HG03469 (cell line): ENCODE measurements around the gene OXGR1.
A peak's percentile ranks its signal among the peaks of the same experiment; 100 is the strongest.
"Not testable (repeated sequence)": the region's sequence is repeated elsewhere in the genome, so short reads cannot be mapped to it uniquely, and the experiment has no call there.

Source experiments
- ATAC-seq: cut with Tn5 transposase; IDR thresholded peaks from one replicate; pipeline ENCODE4 v1.9.1; 2021; ENCODE audit warnings: mild to moderate bottlenecking, moderate library complexity, moderate number of reproducible peaks; ENCODE audit not compliant: unreplicated experiment

Gene OXGR1

DNA sequence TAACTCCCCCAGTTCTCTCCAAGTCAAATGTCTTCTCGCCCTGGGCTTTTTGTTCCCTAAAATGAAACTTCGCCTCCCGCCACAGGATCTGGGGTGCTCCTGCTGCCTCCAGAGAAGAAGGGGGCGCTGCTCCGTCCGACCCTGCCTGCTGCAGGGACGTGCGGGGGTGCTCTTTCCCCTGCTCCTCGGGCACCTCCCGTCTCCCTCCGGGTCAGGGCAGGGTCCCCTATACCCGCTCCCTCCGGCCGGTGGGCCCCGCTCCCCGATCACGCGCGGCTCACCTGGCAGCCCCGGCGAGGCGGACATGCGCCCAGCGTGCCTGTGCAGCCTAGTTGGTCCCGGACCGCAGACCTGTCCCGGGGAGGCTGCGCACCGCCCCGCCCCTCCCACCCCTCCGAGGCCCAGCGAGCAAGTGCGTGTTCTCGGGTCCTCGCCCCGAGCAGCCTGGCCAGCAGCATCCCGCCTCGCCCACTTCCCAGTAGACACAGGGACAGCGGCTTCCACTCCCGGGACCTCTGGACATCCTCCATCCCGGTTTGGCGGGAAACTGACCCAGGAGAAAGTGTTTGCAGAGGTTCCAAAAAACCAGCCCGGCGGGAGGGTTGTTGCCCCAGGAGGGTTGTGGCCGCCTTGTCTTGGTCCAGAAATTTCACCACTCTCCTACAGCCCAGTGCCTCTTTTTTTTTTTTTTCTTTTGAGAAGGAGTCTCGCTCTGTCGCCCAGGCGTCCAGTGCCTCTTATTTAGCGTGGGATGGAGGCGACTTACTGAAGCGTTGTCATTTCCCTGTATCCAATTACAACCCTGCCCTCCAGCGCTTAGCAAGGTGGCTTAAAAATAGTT lies at the start of gene OXGR1:
OXGR1 (minus strand) TSS at position 460 of the 841 bp plus-strand sequence. CDS start 6,717 bp downstream, outside the sequence.
- no peak for ATAC-seq

- no peak for ATAC-seq
These were observed 49.0 kb upstream of the OXGR1 start for GRCh38 chr13:97043302-97043701.

DNA sequence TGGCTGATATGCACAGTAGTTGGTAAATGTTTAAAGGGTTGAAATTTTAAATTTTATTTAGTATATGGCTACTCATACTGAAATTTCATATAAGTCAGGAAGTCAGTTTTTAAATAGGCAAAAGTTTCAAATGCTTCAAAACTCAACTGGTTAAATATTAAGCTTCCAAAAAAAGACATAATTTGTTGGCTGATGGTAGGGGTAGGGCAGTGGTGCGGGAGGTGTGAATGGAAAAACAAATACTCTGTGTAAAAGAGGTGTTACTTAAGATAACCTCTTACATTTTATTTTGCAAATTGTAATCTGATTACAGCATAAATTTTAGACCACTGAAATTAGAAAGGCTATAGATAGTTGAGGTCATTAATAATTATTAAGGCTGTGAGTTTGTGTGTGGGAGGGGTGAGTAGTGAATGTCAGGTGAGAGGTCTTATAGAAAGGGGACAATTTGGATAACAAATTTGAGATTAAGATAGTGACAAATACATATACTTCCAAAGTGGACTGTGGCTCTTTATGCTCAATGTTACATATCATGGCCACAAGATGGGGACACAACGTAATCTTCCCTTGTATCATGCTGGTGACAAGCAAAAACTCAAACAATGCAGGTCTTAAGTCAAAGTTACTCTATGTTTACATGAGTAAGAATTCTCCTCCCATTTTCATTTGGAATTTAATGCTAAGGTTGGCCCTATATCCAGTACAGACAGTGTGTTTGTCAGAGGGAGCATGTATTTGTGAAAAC lies 36.6 kb upstream of the OXGR1 start:
- ATAC-seq = no peak

DNA sequence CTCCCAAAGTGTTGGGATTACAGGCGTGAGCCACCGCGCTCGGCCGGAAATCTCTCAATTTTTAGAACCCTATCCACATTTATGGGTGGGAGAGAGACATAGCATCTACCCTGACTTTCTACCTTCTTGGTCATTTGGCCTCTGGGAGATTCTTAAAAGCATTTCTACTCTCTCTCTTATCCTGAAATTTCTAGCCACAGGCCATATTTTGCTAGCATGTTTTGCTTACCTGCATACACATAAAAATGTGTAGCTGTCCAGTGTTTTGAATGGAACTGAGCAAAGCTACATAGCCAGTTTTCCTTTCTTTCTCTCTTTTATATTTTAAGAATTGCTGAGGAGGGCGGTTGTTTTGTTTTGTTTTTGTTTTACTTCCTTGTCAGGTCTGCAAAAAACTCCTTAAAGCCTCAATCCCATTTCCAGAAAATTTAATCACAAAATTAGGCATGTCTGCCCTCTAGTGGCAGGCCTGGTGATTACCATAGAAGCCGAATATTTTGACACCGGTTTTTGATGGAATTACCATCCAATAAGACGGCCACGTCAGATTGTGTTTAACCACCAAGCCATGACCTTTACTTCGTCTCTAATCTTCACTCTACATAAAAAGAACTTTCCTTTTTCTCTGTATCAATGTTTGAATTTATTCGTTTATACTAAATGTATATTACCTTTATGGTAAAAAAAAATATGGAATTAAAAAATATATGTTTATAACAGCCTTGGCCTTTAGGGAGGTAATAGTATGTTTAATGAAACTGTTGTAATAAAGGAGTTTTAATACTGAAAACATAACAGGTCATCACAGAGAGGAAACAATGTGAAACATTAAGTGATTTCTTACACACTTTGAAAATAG lies 34.4 kb upstream of the OXGR1 start:
- ATAC-seq = peak; percentile 35

- ATAC-seq = no peak
These were observed 32.9 kb upstream of the OXGR1 start for GRCh38 chr13:97027162-97027554.

DNA sequence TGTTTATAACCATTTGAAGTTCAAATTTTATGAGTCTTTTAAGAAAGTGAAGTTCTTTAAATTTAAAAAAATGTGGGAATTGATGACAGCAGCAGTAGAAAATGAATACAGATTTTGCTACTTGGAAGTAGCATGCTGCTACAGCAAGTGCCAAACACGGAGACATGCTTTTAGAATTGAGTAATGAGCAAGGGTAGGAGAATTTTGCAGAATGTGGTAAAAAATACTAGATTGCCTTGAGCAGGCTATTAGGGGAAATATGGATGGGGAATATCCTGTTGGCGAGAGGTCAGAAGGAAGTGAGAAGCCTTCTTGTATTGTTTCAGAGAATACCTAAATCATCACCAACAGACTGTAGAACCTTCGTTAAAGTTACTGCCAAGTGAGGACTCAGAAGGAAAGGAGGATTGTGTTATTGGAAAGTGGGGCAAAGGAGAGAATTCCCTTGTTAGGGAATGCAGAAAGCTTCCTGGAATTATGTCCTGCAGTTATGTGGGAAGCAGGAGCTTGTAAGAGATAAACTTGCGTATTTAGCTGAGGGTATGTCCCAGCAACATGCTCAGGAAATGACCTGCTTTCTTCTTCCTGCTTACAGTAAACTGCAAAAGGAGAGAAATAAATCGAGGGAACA lies 32.4 kb upstream of the OXGR1 start:
- no peak for ATAC-seq

DNA sequence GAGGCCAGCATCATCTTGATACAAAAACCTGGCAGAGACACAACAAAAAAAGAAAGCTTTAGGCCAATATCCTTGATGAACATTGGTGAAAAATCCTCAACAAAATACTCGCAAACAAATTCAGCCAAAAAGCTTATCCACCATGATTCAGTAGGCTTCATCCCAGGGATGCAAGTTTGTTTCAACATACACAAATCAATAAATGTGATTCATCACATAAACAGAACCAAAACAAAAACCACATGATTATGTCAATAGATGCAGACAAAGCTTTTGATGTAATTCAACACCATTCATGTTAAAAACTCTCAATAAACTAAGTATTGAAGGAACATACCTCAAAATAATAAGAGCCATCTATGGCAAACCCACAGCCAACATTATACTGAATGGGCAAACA lies 29.5 kb upstream of the OXGR1 start:
- not testable (repeated sequence) for ATAC-seq

GRCh38 chr13:97023117-97023516 lies 28.8 kb upstream of the OXGR1 start:
- no peak for ATAC-seq

GRCh38 chr13:97021241-97021640 lies 27.0 kb upstream of the OXGR1 start:
- ATAC-seq = no peak

DNA sequence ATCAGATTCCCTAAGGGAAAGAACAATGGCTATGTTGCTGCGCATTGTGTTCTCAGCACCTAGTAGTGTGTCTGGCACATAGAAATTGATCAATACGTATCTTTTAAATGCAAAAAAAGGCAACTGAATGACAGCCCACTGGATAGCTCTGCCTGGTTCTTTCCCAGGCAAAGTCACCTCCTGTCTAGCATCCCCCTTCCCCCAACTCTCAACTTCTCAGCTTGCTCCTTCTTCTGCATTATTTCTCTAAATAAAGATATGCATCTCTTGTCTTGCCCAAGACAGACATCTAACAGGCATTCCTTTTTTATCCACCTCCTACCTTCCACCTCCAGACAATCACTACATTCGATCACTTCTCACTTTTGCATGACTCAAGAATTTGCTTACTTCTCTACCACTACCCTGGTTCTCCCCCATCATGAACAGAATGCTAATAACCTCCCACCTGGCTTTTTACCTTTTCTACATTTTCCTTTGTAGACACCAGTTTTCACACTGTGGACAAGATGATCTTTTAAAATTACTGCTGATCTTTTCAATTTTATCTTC lies 26.5 kb upstream of the OXGR1 start:
- no peak for ATAC-seq

DNA sequence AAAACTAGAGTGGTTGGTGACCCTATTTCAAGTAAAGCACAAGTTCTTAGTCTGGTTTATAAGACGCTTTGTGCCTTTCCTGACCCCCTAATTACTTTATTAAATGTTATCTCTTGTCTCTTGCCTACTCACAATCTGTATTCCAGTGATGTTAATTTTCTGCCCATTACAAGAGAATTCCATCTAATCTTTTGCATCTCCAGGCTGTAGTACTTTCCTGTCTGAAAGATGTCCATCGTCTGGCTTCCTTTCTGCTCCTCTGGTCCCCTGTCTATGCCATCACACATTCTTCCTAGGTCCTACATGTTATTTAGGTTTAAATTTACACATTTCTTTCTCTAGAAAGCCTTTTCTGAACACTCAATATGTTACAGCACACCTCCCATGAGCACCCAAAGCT lies 25.9 kb upstream of the OXGR1 start:
- ATAC-seq = no peak

DNA sequence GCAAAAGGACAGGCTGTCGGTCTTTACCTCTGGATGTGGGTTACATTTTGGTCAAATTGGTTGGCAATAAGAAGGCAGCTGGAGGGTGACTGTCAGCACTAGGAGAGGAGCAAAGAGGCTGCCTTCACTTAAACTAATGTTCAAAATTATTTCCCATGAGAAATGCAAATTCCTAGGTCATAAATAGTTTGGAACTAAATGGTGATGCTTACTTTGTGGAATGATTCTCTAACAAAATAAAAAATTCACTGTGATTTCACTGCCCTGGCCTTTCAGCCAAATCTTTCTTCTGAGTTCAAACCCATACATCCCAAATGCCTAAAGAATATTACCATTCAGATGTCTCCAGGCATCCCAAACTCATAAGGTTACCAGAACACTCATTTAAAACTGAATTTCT lies 25.0 kb upstream of the OXGR1 start:
- ATAC-seq = no peak

DNA sequence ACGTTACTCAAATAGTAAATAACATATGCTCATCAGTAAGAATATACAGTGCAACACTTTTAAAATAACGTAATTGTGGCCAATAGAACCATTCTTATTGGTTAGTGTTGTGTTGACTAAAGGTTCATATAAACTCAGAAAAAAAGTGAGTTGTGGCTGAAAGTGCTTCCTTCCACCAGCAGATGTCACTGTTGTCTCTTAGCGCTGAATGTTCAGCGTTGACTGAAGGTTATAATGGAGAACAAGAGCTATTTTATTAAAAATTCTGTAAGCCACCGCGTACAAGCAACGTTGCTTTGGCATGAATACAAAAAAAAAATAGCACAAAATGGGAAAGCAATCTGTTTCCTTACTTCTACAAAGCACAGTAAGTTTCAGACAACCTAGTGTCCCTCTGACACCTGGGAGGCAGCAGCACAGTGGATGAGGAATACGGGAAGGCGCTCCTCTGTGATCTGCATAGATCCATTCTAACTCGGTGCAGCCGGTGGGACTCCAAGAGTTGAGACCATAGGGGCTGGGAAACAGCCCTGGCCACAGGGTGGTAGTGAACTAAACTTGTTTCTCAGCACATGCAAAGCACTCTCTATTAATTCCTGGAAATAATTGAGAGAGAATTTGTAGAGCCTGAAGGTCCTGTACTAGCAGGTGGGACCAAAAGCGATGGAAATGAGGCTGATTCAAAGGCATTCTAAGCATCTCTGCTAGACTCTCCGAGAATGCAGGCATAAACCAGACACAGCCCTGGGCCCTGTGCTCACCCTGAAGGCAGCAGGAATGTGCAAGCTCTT lies 23.9 kb upstream of the OXGR1 start:
- peak; percentile 74 for ATAC-seq

- no peak for ATAC-seq
These were observed 23.0 kb upstream of the OXGR1 start for GRCh38 chr13:97017322-97017721.

- no peak for ATAC-seq
These were observed 21.5 kb upstream of the OXGR1 start for GRCh38 chr13:97015661-97016350.

- no peak for ATAC-seq
These were observed 18.2 kb upstream of the OXGR1 start for GRCh38 chr13:97012251-97013048.

DNA sequence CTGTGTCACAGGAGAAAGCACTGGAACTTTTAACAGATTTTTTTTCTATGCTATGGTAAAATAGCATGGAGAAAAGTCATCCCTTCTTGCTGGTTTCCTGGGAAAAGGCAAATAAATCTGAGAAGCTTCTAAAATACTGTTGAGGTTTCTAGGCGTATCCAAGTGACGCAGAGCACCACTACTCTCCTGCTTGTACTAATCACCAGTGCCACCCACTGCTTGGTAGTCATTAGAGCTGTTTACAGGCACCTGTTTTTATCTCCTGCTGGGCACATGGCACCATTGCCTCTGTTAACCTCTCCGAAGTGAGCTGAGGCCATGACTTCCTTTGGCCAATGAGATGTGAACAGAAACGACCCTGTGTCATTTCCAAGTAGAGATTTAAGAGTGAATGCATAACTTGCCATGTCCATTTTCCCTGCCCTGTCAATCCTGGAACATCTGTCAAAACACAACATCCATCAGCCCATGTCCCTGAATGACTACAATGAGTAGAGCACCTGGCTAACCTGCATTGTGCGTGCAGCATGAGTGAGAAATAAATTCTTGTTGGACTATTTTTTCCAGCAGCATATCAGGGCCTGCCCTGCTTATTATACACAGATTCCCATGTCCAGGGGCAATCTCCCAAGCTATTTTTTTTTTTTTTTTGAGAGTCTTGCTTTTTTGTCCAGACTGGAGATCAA lies 17.3 kb upstream of the OXGR1 start:
- ATAC-seq = no peak

DNA sequence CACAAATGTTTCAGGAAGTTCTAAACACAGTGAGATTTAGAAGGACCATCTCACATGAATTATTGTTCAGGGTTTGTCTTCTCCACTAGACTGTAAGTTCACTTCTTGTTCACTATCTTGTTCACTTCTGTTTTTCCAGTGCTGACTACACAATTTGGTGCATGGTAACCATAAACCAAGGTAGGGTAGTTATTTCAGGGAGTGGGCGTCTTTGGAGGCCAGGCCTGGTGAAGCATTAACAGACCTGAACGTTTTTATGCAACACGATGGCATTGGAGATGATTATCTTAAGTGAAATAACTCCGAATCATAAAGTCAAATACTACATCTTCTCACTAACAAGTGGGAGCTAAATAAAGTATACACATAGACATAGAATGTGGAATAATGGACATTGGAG lies 14.4 kb upstream of the OXGR1 start:
- no peak for ATAC-seq
